Measurements from ENCODE around the gene AUTS2. TPM values are rescaled to one million over a fixed set of nuclear protein-coding genes. Genes with fewer than 3 reads are reported as not detected.

Gene AUTS2
- total and polyA plus RNA-seq, 2 experiments from 2014 or later = 32.0 to 91.0 TPM

GRCh38 chr7:70008466-70008865 is 410.2 kb downstream of the AUTS2 start:
- H3K27ac Mint-ChIP-seq = no peak overlapping the region
- Histone ChIP-seq H3K36me3 (ENCODE audit: insufficient read depth) (no peaks in the 10 kb centered on the region), H3F3A (replicated peaks; ENCODE audit: low read depth) (no peaks in the 10 kb centered on the region), H3K27me3 (ENCODE audit: insufficient read depth) (no peaks in the 10 kb centered on the region), H3K4me3 (no peak overlapping the region), H3K4me1 (ENCODE audit: insufficient read depth) (peaks cover 12% of the 10 kb centered on the region), H3K4me2 (no peak overlapping the region), H4K20me1 (replicated peaks; ENCODE audit: insufficient read depth) (no peaks in the 10 kb centered on the region), H3K27ac (ENCODE audit: low read depth) (no peak overlapping the region), H3K79me2 (replicated peaks; ENCODE audit: insufficient read depth) (no peaks in the 10 kb centered on the region), H2AFZ (no peak overlapping the region), H3K9me2 (ENCODE audit: insufficient read depth) (no peaks in the 10 kb centered on the region)
- no peak for TF ChIP-seq EZH2 (IDR thresholded peaks at IDR 0.05; ENCODE audit: low read depth, unreplicated experiment)
- no peak for TF ChIP-seq ZNF331 (CRISPR knock-in tag; IDR thresholded peaks at IDR 0.05; ENCODE audit: low read depth)
- no peak for TF ChIP-seq ZNF462 (CRISPR knock-in tag; IDR thresholded peaks at IDR 0.05)
- no peak for TF ChIP-seq ETS1 (IDR thresholded peaks at IDR 0.05)
- no peak for TF ChIP-seq CREB1 (CRISPR knock-in tag; IDR thresholded peaks at IDR 0.05; ENCODE audit: low read depth)
- H3K27me3 Mint-ChIP-seq (ENCODE audit: insufficient read depth, low read depth, poor library complexity) = peaks cover 2% of the 10 kb centered on the region
- no peak overlapping the region for H3K4me3 Mint-ChIP-seq
- no peak for DNase-seq (ENCODE audit: low spot score)
- no peak for ATAC-seq
- H3K9me3 Mint-ChIP-seq = no peaks in the 10 kb centered on the region
- peaks cover 25% of the 10 kb centered on the region for H3K4me1 Mint-ChIP-seq
- H3K36me3 Mint-ChIP-seq (ENCODE audit: low read depth) = no peaks in the 10 kb centered on the region

Measured in GM23338 (cell line).